Fibroblast of lung (primary cell): ENCODE data around the gene BIN1.

ENCODE experiments used
- CTCF ChIP-seq, 2 donors: IDR thresholded peaks in 1 of 2; conservative IDR thresholded peaks in 1 of 2; 1 replicate in 1 of 2; 2 replicates in 1 of 2; pipeline ENCODE4 v1.5.1; 2011 to 2012; ENCODE audit warnings: low read length in 2 of 2, control low read depth in 1 of 2, inconsistent platforms in 1 of 2, low read depth in 1 of 2, mild to moderate bottlenecking in 1 of 2
- EZH2 ChIP-seq: IDR thresholded peaks from 2 replicates; pipeline ENCODE4 v1.5.1; 2012; ENCODE audit warnings: low read length, control low read depth, mild to moderate bottlenecking; ENCODE audit errors: missing control alignments

GRCh38 chr2:127011796-127012195 is 95.2 kb downstream of the BIN1 start:
- TF ChIP-seq CTCF (conservative IDR thresholded peaks at IDR 0.05 in 1 of 2, IDR thresholded peaks at IDR 0.05 in 1 of 2; ENCODE audit: low read depth in 1 of 2, low read length in 2 of 2): no peak
- TF ChIP-seq EZH2: no peak
